ENCODE data around the gene FAM187B. TPM values are rescaled to one million over a fixed set of nuclear protein-coding genes. Genes with fewer than 3 reads are reported as not detected.
A peak's percentile ranks its signal among the peaks of the same experiment; 100 is the strongest.

FAM187B gene
- total RNA-seq, 1 experiment from 2014 or later = not detected

DNA sequence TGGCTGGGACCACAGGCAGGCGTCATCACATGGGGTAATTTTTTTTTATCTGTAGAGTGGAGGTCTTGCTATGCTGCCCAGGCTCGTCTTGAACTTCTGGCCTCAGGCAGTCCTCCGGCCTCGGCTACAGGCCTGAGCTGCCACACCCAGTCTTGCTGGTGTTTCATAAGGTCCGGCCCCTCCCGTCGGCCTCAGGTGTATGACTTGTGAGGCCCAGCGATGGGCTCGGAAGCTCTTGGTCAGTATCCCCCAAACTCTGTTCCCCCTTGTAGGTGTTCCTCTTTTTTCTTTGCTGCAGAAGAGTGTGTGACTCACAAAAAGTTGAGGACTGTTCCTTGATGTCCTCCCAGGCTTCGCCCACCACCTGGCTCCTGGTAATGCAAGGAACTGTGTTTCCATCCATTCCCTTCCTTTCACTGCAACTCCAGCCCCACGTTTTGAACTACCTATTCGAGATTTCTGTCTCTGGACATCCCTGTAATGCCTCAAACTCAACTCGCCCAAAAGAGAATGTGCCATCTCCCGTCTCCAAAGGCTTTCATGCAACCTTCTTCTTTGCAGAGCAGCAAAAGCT lies 45.2 kb upstream of the FAM187B start:
- H3K4me1 ChIP-seq (ENCODE audit: insufficient read depth, low read length) = no peaks in the 10 kb centered on the region
- H2BK12ac ChIP-seq (ENCODE audit: insufficient read length, low read depth, low read length) = no peak overlapping the region
- no peak overlapping the region for H3T11ph ChIP-seq (ENCODE audit: low read length)
- Mint-ChIP-seq H3K9me3 (no peaks in the 10 kb centered on the region), H3K36me3 (ENCODE audit: insufficient read depth in 1 of 3, low read depth in 3 of 3) (peaks cover 35 to 77% (median 74%) of the 10 kb centered on the region in 3 experiments), H3K4me1 (peaks cover 0 to 2% of the 10 kb centered on the region in 2 experiments; a peak in 1 of 4 replicates), H3K4me3 (no peak overlapping the region), H3K27ac (peak overlapping the region in 1 of 3 experiments; percentile 5; a peak in 1 of 7 replicates), H3K27me3 (ENCODE audit: low read depth) (no peaks in the 10 kb centered on the region)
- TF ChIP-seq, protein P1, sequence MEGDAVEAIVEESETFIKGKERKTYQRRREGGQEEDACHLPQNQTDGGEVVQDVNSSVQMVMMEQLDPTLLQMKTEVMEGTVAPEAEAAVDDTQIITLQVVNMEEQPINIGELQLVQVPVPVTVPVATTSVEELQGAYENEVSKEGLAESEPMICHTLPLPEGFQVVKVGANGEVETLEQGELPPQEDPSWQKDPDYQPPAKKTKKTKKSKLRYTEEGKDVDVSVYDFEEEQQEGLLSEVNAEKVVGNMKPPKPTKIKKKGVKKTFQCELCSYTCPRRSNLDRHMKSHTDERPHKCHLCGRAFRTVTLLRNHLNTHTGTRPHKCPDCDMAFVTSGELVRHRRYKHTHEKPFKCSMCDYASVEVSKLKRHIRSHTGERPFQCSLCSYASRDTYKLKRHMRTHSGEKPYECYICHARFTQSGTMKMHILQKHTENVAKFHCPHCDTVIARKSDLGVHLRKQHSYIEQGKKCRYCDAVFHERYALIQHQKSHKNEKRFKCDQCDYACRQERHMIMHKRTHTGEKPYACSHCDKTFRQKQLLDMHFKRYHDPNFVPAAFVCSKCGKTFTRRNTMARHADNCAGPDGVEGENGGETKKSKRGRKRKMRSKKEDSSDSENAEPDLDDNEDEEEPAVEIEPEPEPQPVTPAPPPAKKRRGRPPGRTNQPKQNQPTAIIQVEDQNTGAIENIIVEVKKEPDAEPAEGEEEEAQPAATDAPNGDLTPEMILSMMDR (conservative IDR thresholded peaks at IDR 0.05) = no peak
- no peak overlapping the region for H4K8ac ChIP-seq (replicated peaks; ENCODE audit: insufficient read length, low read depth, low read length)
- H3K23ac ChIP-seq (ENCODE audit: insufficient read length, low read depth, low read length) = no peak overlapping the region
- no peak overlapping the region for H2AFZ ChIP-seq (ENCODE audit: low read length)
- H3K79me1 ChIP-seq (ENCODE audit: insufficient read depth, low read depth, low read length, poor library complexity, severe bottlenecking) = no peaks in the 10 kb centered on the region
- no peak for DNase-seq
- H3K4ac ChIP-seq (ENCODE audit: low read depth, low read length) = no peak overlapping the region
- H3K4me2 ChIP-seq (ENCODE audit: insufficient read depth, insufficient read length, low read length) = no peak overlapping the region
- no peaks in the 10 kb centered on the region for H3K79me2 ChIP-seq (ENCODE audit: insufficient read depth, low read length)
- no peak overlapping the region for H4K91ac ChIP-seq (ENCODE audit: insufficient read length, low read depth, low read length)
- no peaks in the 10 kb centered on the region for H3K9me3 ChIP-seq (ENCODE audit: control insufficient read depth, low read depth, low read length)
- no peaks in the 10 kb centered on the region for H3K27me3 ChIP-seq (ENCODE audit: insufficient read depth, low read length)
- no peak overlapping the region for H3K56ac ChIP-seq (ENCODE audit: insufficient read length, low read depth, low read length)
- no peak overlapping the region for H3K9ac ChIP-seq (ENCODE audit: extremely low read depth, insufficient read length, low read length)
- no peaks in the 10 kb centered on the region for H4K20me1 ChIP-seq (ENCODE audit: control insufficient read depth, insufficient read depth, insufficient read length)
- H2BK5ac ChIP-seq (ENCODE audit: insufficient read length, low read length) = no peak overlapping the region
- H4K5ac ChIP-seq (ENCODE audit: insufficient read length, low read depth, low read length) = no peak overlapping the region
- H2BK120ac ChIP-seq (ENCODE audit: low read depth, low read length, poor library complexity, severe bottlenecking) = no peak overlapping the region
- no peak overlapping the region for H3K18ac ChIP-seq (ENCODE audit: insufficient read length, low read depth, low read length)
- no peaks in the 10 kb centered on the region for H3K23me2 ChIP-seq (ENCODE audit: insufficient read length, low read depth, low read length, poor library complexity, severe bottlenecking)
- H3K14ac ChIP-seq (ENCODE audit: insufficient read depth, low read length) = no peak overlapping the region
- no CpG with 5 or more reads among the region's 14 CpGs for WGBS (ENCODE audit: extremely low coverage, insufficient read length, low lambda C conversion rate)
- no peak overlapping the region for H2AK5ac ChIP-seq (ENCODE audit: insufficient read length, low read length)
- no peak overlapping the region for H2BK15ac ChIP-seq (ENCODE audit: low read depth, low read length)
- no peak overlapping the region for H3K27ac ChIP-seq (ENCODE audit: insufficient read length, low read depth, low read length)
- H2BK20ac ChIP-seq (ENCODE audit: low read depth, low read length, poor library complexity, severe bottlenecking) = no peak overlapping the region

Data from H9 (cell line).